Prostate gland (tissue), 2 donors: ENCODE data around the gene THBS2. TPM values are rescaled to one million over a fixed set of nuclear protein-coding genes. Genes with fewer than 3 reads are reported as not detected.

ENCODE experiments used
- DNase-seq: peaks from one replicate; pipeline ENCODE4 v3.0.0-alpha.2; 2019; ENCODE audit warnings: low spot score
- H3K27ac ChIP-seq, 2 donors: fragments of 200-600 bp; sonication (generic); 2 replicates each; pipeline ENCODE4 v1.5.1; 2017 to 2019
- H3K27me3 ChIP-seq: fragments of 200-600 bp; sonication (generic); replicated peaks from 2 replicates; pipeline ENCODE4 v1.5.1; 2019; ENCODE audit not compliant: insufficient read depth
- H3K36me3 ChIP-seq, 2 donors: fragments of 200-600 bp; sonication (generic); 1 replicate in 1 of 2; 2 replicates in 1 of 2; pipeline versions ENCODE4 v1.5.1 to v1.8.1; 2017 to 2019
- H3K4me1 ChIP-seq: fragments of 200-600 bp; sonication (generic); replicated peaks from 2 replicates; pipeline ENCODE4 v1.5.1; 2019
- H3K4me3 ChIP-seq, 2 donors: fragments of 200-600 bp; sonication (generic); 2 replicates each; pipeline ENCODE4 v1.5.1; 2017 to 2019
- H3K9me3 ChIP-seq: fragments of 200-600 bp; sonication (generic); 2 replicates; pipeline ENCODE4 v1.5.1; 2017
- POLR2A ChIP-seq: fragments of 450-650 bp; IDR thresholded peaks from one replicate; pipeline ENCODE4 v1.6.1; 2016; ENCODE audit warnings: antibody characterized with exemption, mild to moderate bottlenecking
- POLR2AphosphoS5 ChIP-seq: sonication (generic); formaldehyde crosslinking; IDR thresholded peaks from one replicate; pipeline ENCODE4 v1.6.1; 2017; ENCODE audit warnings: antibody characterized with exemption
- WGBS: methylation state at CpG from one replicate; pipeline ENCODE4 v1.1.5; 2018; 5-methylcytosine and 5-hydroxymethylcytosine counted together
- intact Hi-C: fragments of 100-400 bp; cut with DNase I; formaldehyde crosslinking; loops from one replicate; pipeline ENCODE4 v1.14.2; 2022
- total RNA-seq, 2 donors: library from RNA; depleted of rRNA; stranded (reverse); fragments of >200 nt; gene quantifications; one replicate each; pipeline ENCODE4 v1.1.0, GENCODE V29; 2016
- TF ChIP-seq, protein P1 (sequence below), 4 experiments: fragments of 200-600 bp in 2 of 4; fragments of 450-650 bp in 2 of 4; sonication (generic) in 2 of 4; IDR thresholded peaks; 1 replicate in 3 of 4; 2 replicates in 1 of 4; pipeline ENCODE4 v1.5.1; 2016 to 2019; ENCODE audit warnings: antibody characterized with exemption in 4 of 4, mild to moderate bottlenecking in 2 of 4, moderate library complexity in 2 of 4

The THBS2 gene
- total RNA-seq, 2 donors from 2014 or later: 3.3 to 10.9 TPM

GRCh38 chr6:169248521-169248971 is 5.1 kb downstream of the THBS2 start:
- TF ChIP-seq POLR2AphosphoS5 (no peak), POLR2A (no peak)
- TF ChIP-seq, protein P1, sequence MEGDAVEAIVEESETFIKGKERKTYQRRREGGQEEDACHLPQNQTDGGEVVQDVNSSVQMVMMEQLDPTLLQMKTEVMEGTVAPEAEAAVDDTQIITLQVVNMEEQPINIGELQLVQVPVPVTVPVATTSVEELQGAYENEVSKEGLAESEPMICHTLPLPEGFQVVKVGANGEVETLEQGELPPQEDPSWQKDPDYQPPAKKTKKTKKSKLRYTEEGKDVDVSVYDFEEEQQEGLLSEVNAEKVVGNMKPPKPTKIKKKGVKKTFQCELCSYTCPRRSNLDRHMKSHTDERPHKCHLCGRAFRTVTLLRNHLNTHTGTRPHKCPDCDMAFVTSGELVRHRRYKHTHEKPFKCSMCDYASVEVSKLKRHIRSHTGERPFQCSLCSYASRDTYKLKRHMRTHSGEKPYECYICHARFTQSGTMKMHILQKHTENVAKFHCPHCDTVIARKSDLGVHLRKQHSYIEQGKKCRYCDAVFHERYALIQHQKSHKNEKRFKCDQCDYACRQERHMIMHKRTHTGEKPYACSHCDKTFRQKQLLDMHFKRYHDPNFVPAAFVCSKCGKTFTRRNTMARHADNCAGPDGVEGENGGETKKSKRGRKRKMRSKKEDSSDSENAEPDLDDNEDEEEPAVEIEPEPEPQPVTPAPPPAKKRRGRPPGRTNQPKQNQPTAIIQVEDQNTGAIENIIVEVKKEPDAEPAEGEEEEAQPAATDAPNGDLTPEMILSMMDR (IDR thresholded peaks at IDR 0.05): no peak
- Histone ChIP-seq H3K4me3 (no peak overlapping the region), H3K4me1 (no peaks in the 10 kb centered on the region), H3K9me3 (no peaks in the 10 kb centered on the region), H3K36me3 (no peaks in the 10 kb centered on the region), H3K27me3 (no peaks in the 10 kb centered on the region), H3K27ac (no peak overlapping the region)
- no peak for DNase-seq
- intact Hi-C loops: no loop called here
- 98% methylated on average over 36 of the region's 36 CpGs for WGBS

GRCh38 chr6:169247991-169248390 is 5.7 kb downstream of the THBS2 start:
- H3K4me3 ChIP-seq: no peak overlapping the region
- no peaks in the 10 kb centered on the region for H3K36me3 ChIP-seq
- 97% methylated on average over 8 of the region's 8 CpGs for WGBS
- H3K9me3 ChIP-seq: no peaks in the 10 kb centered on the region
- TF ChIP-seq, protein P1 (IDR thresholded peaks at IDR 0.05): no peak
- TF ChIP-seq POLR2AphosphoS5 (no peak), POLR2A (no peak)
- DNase-seq: no peak
- H3K27me3 ChIP-seq: no peaks in the 10 kb centered on the region
- intact Hi-C loops: no loop called here
- no peak overlapping the region for H3K27ac ChIP-seq
- no peaks in the 10 kb centered on the region for H3K4me1 ChIP-seq

GRCh38 chr6:169247419-169247818 is 6.2 kb downstream of the THBS2 start:
- 99% methylated on average over 4 of the region's 4 CpGs for WGBS
- Histone ChIP-seq H3K4me1 (no peaks in the 10 kb centered on the region), H3K27me3 (no peaks in the 10 kb centered on the region), H3K9me3 (no peaks in the 10 kb centered on the region), H3K36me3 (no peaks in the 10 kb centered on the region), H3K4me3 (no peak overlapping the region), H3K27ac (no peak overlapping the region)
- intact Hi-C loops: no loop called here
- no peak for TF ChIP-seq POLR2A
- TF ChIP-seq, protein P1 (IDR thresholded peaks at IDR 0.05): no peak
- TF ChIP-seq POLR2AphosphoS5: no peak
- DNase-seq: no peak

- Histone ChIP-seq H3K4me1 (no peaks in the 10 kb centered on the region), H3K4me3 (no peak overlapping the region), H3K9me3 (no peaks in the 10 kb centered on the region), H3K36me3 (no peaks in the 10 kb centered on the region), H3K27ac (no peak overlapping the region), H3K27me3 (no peaks in the 10 kb centered on the region)
- no peak for DNase-seq
- no peak for TF ChIP-seq POLR2A
- TF ChIP-seq, protein P1 (IDR thresholded peaks at IDR 0.05): no peak
- no peak for TF ChIP-seq POLR2AphosphoS5
- 71% methylated on average over 6 of the region's 6 CpGs for WGBS
- intact Hi-C loops: no loop called here
Observed at GRCh38 chr6:169246445-169246844, 7.2 kb downstream of the THBS2 start.

DNA sequence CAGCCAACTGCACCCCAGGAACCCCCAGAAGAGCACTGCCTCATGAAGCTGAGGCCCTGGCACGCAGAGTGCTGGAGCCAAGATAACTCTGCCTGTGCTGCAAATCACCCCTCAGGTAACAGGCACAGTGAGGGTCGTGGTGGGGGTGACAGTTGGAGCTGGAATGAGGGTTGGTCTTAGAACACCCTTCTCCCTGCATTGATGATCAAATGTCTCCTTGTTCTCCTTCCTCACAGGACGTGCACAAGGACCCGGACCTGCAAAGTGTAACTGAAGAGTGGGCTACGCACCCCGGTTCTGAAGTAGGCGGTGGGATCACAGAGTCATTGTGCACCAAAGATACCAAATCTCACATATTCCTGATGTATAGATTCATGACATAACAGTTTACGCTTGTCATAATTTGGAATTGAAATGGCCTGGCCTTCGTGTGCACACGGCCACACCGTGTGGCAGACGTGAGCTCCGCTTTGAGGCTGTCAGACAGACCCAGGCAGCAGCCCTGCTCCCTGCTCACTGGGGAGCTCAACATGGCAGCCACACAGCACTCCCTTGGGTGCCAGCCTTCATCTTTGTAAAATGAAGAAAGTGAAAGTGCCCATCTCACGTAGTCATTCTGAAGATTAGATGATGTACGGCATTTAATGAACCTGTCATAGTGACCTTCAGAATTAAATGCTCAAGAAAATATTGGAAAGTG is 8.8 kb downstream of the THBS2 start:
- Histone ChIP-seq H3K27me3 (no peaks in the 10 kb centered on the region), H3K27ac (no peak overlapping the region), H3K4me3 (no peak overlapping the region), H3K4me1 (no peaks in the 10 kb centered on the region), H3K36me3 (no peaks in the 10 kb centered on the region), H3K9me3 (no peaks in the 10 kb centered on the region)
- WGBS: 95% methylated on average over 15 of the region's 15 CpGs
- no peak for DNase-seq
- TF ChIP-seq, protein P1 (IDR thresholded peaks at IDR 0.05): no peak
- TF ChIP-seq POLR2A (no peak), POLR2AphosphoS5 (no peak)
- intact Hi-C loops: no loop called here
